ENCODE measurements around the gene RNF2.

GRCh38 chr1:185049670-185050069 is 4.3 kb downstream of the RNF2 start:
- TF ChIP-seq CTCF (IDR thresholded peaks at IDR 0.05) (no peak), POLR2A (IDR thresholded peaks at IDR 0.05) (no peak), POLR2AphosphoS5 (IDR thresholded peaks at IDR 0.05; ENCODE audit: insufficient read depth in 1 of 2, low read depth in 1 of 2) (no peak)
